Measurements from ENCODE around the gene RAP1A.
A peak's percentile ranks its signal among the peaks of the same experiment; 100 is the strongest.
"Not testable (repeated sequence)": the region's sequence is repeated elsewhere in the genome, so short reads cannot be mapped to it uniquely, and the experiment has no call there.

RAP1A gene

GRCh38 chr1:111739925-111740765 lies 120.6 kb downstream of the RAP1A start:
- H3K27me3 ChIP-seq (replicated peaks) = no peaks in the 10 kb centered on the region
- peak overlapping the region; percentile 64 for H3K4me3 ChIP-seq (ENCODE audit: low read depth, low read length)
- in situ Hi-C loops (cut with HindIII; ENCODE audit: low pct_ligation_motif_present, low sequenced_read_pairs) = no loop called here
- DNase-seq = peak; percentile 40
- peak; percentile 6 for TF ChIP-seq CTCF (IDR thresholded peaks at IDR 0.05; ENCODE audit: low read depth, low read length, missing control alignments)
- no peak overlapping the region for H3K27ac ChIP-seq
- H3K36me3 ChIP-seq (replicated peaks) = no peaks in the 10 kb centered on the region

GRCh38 chr1:111742292-111742691 lies 122.7 kb downstream of the RAP1A start:
- H3K27ac ChIP-seq; DNase-seq; in situ Hi-C loops (cut with HindIII; ENCODE audit: low pct_ligation_motif_present, low sequenced_read_pairs); H3K36me3 ChIP-seq (replicated peaks); H3K27me3 ChIP-seq (replicated peaks); H3K4me3 ChIP-seq (ENCODE audit: low read depth, low read length): not testable (repeated sequence)

GRCh38 chr1:111742938-111743549 lies 123.5 kb downstream of the RAP1A start:
- Histone ChIP-seq H3K27ac (peak overlapping the region; percentile 1), H3K4me3 (ENCODE audit: low read depth, low read length) (no peak overlapping the region), H3K36me3 (replicated peaks) (no peaks in the 10 kb centered on the region), H3K27me3 (replicated peaks) (no peaks in the 10 kb centered on the region)
- in situ Hi-C loops (cut with HindIII; ENCODE audit: low pct_ligation_motif_present, low sequenced_read_pairs) = no loop called here
- DNase-seq = peak; percentile 81
- no peak for TF ChIP-seq CTCF (IDR thresholded peaks at IDR 0.05; ENCODE audit: low read depth, low read length, missing control alignments)

GRCh38 chr1:111743679-111744101 lies 124.1 kb downstream of the RAP1A start:
- Histone ChIP-seq H3K27me3 (replicated peaks) (no peaks in the 10 kb centered on the region), H3K36me3 (replicated peaks) (no peaks in the 10 kb centered on the region), H3K27ac (peak overlapping the region; percentile 1), H3K4me3 (ENCODE audit: low read depth, low read length) (no peak overlapping the region)
- TF ChIP-seq CTCF (IDR thresholded peaks at IDR 0.05; ENCODE audit: low read depth, low read length, missing control alignments) = no peak
- in situ Hi-C loops (cut with HindIII; ENCODE audit: low pct_ligation_motif_present, low sequenced_read_pairs) = no loop called here
- peak; percentile 75 for DNase-seq

GRCh38 chr1:111745675-111746613 lies 126.4 kb downstream of the RAP1A start:
- no peak overlapping the region for H3K4me3 ChIP-seq (ENCODE audit: low read depth, low read length)
- no peak for TF ChIP-seq CTCF (IDR thresholded peaks at IDR 0.05; ENCODE audit: low read depth, low read length, missing control alignments)
- H3K27ac ChIP-seq = no peak overlapping the region
- no peaks in the 10 kb centered on the region for H3K36me3 ChIP-seq (replicated peaks)
- DNase-seq = no peak
- H3K27me3 ChIP-seq (replicated peaks) = no peaks in the 10 kb centered on the region
- in situ Hi-C loops (cut with HindIII; ENCODE audit: low pct_ligation_motif_present, low sequenced_read_pairs) = no loop called here

- Histone ChIP-seq H3K27ac (no peak overlapping the region), H3K27me3 (replicated peaks) (no peaks in the 10 kb centered on the region), H3K36me3 (replicated peaks) (no peaks in the 10 kb centered on the region), H3K4me3 (ENCODE audit: low read depth, low read length) (no peak overlapping the region)
- no peak for TF ChIP-seq CTCF (IDR thresholded peaks at IDR 0.05; ENCODE audit: low read depth, low read length, missing control alignments)
- in situ Hi-C loops (cut with HindIII; ENCODE audit: low pct_ligation_motif_present, low sequenced_read_pairs) = no loop called here
- DNase-seq = no peak
These were observed 127.0 kb downstream of the RAP1A start for GRCh38 chr1:111746614-111746999.
